Measurements from ENCODE around the gene UGT1A3. TPM values are rescaled to one million over a fixed set of nuclear protein-coding genes. Genes with fewer than 3 reads are reported as not detected.
"Not testable (repeated sequence)": the region's sequence is repeated elsewhere in the genome, so short reads cannot be mapped to it uniquely, and the experiment has no call there.

UGT1A3 gene
- polyA plus RNA-seq, 1 donor = not detected

GRCh38 chr2:233707940-233708644 lies 20.8 kb upstream of the UGT1A3 start:
- DNase-seq (ENCODE audit: low read depth) = no peak

GRCh38 chr2:233708942-233709341 lies 19.9 kb upstream of the UGT1A3 start:
- DNase-seq (ENCODE audit: low read depth) = no peak

- DNase-seq (ENCODE audit: low read depth) = no peak
These were observed 17.4 kb upstream of the UGT1A3 start for GRCh38 chr2:233711312-233712008.

GRCh38 chr2:233712611-233713261 lies 16.1 kb upstream of the UGT1A3 start, which contains the start of gene UGT1A5:
Gene UGT1A5 (plus strand): TSS chr2:233712907. CDS start chr2:233712992, 85 bp downstream.
- no peak for DNase-seq (ENCODE audit: low read depth)

- no peak for DNase-seq (ENCODE audit: low read depth)
These were observed 15.6 kb upstream of the UGT1A3 start for GRCh38 chr2:233713262-233713615.

- no peak for DNase-seq (ENCODE audit: low read depth)
These were observed 14.7 kb upstream of the UGT1A3 start for GRCh38 chr2:233714121-233714520.

- DNase-seq (ENCODE audit: low read depth) = no peak
These were observed 10.3 kb upstream of the UGT1A3 start, which contains the start of gene UGT1A4 for GRCh38 chr2:233718552-233718951. Gene UGT1A4 (plus strand): TSS chr2:233718736. CDS start chr2:233718821, 85 bp downstream.

- not testable (repeated sequence) for DNase-seq (ENCODE audit: low read depth)
These were observed 8.2 kb downstream of the UGT1A3 start for GRCh38 chr2:233736868-233737653.

GRCh38 chr2:233740870-233741269 lies 12.0 kb downstream of the UGT1A3 start:
- DNase-seq (ENCODE audit: low read depth) = no peak

GRCh38 chr2:233743464-233744259 lies 14.8 kb downstream of the UGT1A3 start:
- DNase-seq (ENCODE audit: low read depth) = no peak

GRCh38 chr2:233745073-233745755 lies 16.4 kb downstream of the UGT1A3 start:
- no peak for DNase-seq (ENCODE audit: low read depth)

GRCh38 chr2:233745838-233746237 lies 17.0 kb downstream of the UGT1A3 start:
- not testable (repeated sequence) for DNase-seq (ENCODE audit: low read depth)

GRCh38 chr2:233746475-233747282 lies 17.8 kb downstream of the UGT1A3 start:
- DNase-seq (ENCODE audit: low read depth) = no peak

- no peak for DNase-seq (ENCODE audit: low read depth)
These were observed 18.4 kb downstream of the UGT1A3 start for GRCh38 chr2:233747283-233747544.

- DNase-seq (ENCODE audit: low read depth) = not testable (repeated sequence)
These were observed 21.8 kb downstream of the UGT1A3 start for GRCh38 chr2:233750689-233751088.

- not testable (repeated sequence) for DNase-seq (ENCODE audit: low read depth)
These were observed 22.6 kb downstream of the UGT1A3 start for GRCh38 chr2:233751212-233752009.

- DNase-seq (ENCODE audit: low read depth) = no peak
These were observed 26.2 kb downstream of the UGT1A3 start for GRCh38 chr2:233754872-233755611.

GRCh38 chr2:233756429-233757081 lies 27.7 kb downstream of the UGT1A3 start:
- DNase-seq (ENCODE audit: low read depth) = no peak
